Small intestine (tissue), 7 donors: Measurements from ENCODE around the gene DIAPH3. TPM values are rescaled to one million over a fixed set of nuclear protein-coding genes. Genes with fewer than 3 reads are reported as not detected.

ENCODE experiments used
- DNase-seq, 2 donors: peaks; one replicate each; pipeline versions ENCODE4 v3.0.0 to v3.0.0-alpha.2; 2013
- FAIRE-seq: peaks from 2 replicates; lab custom pipeline; 2012; peaks lifted over from hg19 to GRCh38; lab: Jason Lieb, UNC
- H3K27ac ChIP-seq, 3 donors: one replicate each; pipeline ENCODE4 v1.5.1; 2013; ENCODE audit warnings: low read length in 2 of 3, mild to moderate bottlenecking in 2 of 3, control low read depth in 1 of 3, inconsistent platforms in 1 of 3, low read depth in 1 of 3, moderate library complexity in 1 of 3
- H3K27me3 ChIP-seq, 3 donors: one replicate each; pipeline ENCODE4 v1.6.1; 2013; ENCODE audit warnings: low read length in 3 of 3, inconsistent platforms in 1 of 3; ENCODE audit not compliant: control insufficient read depth in 3 of 3, insufficient read depth in 3 of 3
- H3K36me3 ChIP-seq, 3 donors: one replicate each; pipeline ENCODE4 v1.6.1; 2013; ENCODE audit warnings: low read length in 3 of 3, inconsistent platforms in 1 of 3, low read depth in 1 of 3, mild to moderate bottlenecking in 1 of 3, moderate library complexity in 1 of 3; ENCODE audit not compliant: control insufficient read depth in 3 of 3, insufficient read depth in 2 of 3
- H3K4me1 ChIP-seq, 3 donors: one replicate each; pipeline ENCODE4 v1.6.1; 2013; ENCODE audit warnings: low read length in 2 of 3, inconsistent platforms in 1 of 3, low read depth in 1 of 3, mild to moderate bottlenecking in 1 of 3, moderate library complexity in 1 of 3; ENCODE audit not compliant: control insufficient read depth in 3 of 3, insufficient read depth in 2 of 3
- H3K4me3 ChIP-seq, 3 donors: one replicate each; pipeline ENCODE4 v1.5.1; 2013; ENCODE audit warnings: low read length in 3 of 3, control low read depth in 1 of 3, inconsistent platforms in 1 of 3, low read depth in 1 of 3, mild to moderate bottlenecking in 1 of 3, moderate library complexity in 1 of 3
- H3K9me3 ChIP-seq, 2 donors: one replicate each; pipeline ENCODE4 v1.6.1; 2013; ENCODE audit warnings: low read depth in 1 of 2, low read length in 1 of 2; ENCODE audit not compliant: control insufficient read depth in 2 of 2, insufficient read depth in 1 of 2
- WGBS, 3 donors: extraction: QIAGEN DNeasy Blood & Tissue Kit; methylation state at CpG; one replicate each; pipeline ENCODE4 v1.1.7; 2013; 5-methylcytosine and 5-hydroxymethylcytosine counted together
- polyA plus RNA-seq, 4 donors: library from polyadenylated mRNA; stranded (reverse) in 3 of 4; unstranded in 1 of 4; fragments of 200-250 nt in 3 of 4; fragments of 120-200 nt in 1 of 4; gene quantifications; one replicate each; pipeline versions ENCODE4 v1.2.1 to v1.2.3, GENCODE V29; 2013
- donor health status: healthy with polysubstance abuse.
- donor health status: control.
- donor health status: control.
- donor health status: Bipolar disorder and iron deficiency.
- donor health status: healthy.

The DIAPH3 gene
- polyA plus RNA-seq, 4 donors: 0.67 to 4.2 (median 3.1) TPM

DNA sequence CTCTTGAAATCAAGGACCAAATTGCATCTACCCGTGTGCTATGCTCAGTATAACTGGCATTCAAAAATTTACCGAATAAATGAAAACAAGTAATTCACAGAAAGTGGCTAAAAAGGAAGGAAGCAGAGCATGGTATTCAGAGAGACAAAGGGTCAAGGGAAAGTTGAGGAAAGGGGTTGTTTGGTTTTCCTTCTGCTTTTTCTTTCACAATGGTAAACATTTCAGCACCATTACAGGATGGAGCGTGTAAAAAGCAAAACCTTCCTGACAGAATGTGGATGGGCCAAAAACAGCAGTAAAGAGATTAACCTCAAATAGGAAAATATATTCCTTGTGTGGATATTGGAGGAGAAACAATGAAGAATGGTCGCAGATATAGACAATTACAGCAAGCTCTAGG is 14.8 kb downstream of the DIAPH3 start:
- WGBS, 3 donors: 80 to 89% (median 87%) methylated on average over 4 of the region's 4 CpGs
- Histone ChIP-seq H3K4me3 (no peak overlapping the region), H3K36me3 (no peaks in the 10 kb centered on the region), H3K4me1 (no peaks in the 10 kb centered on the region), H3K9me3 (no peaks in the 10 kb centered on the region), H3K27me3 (no peaks in the 10 kb centered on the region), H3K27ac (no peak overlapping the region)
- DNase-seq (no peak), FAIRE-seq (no peak)

DNA sequence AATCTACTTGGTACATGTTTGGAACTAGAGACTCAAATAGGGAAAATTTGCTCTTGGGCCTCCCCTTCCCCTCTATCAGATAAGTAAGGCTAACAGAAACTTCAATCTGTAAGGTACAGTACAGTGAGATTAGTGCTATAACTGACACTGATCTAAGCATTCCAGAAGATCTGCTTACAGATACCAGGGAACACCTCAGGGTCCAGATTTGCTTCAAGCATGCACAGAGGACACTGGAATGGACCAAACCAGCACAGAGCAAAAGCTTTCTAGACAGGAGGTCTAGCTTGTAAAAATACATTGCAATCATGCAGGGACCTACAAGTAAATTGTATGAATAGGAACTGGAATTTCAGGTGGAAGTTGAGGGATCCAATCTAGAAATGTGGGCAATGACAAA is 16.4 kb downstream of the DIAPH3 start:
- DNase-seq: no peak
- no peak overlapping the region for H3K4me3 ChIP-seq
- FAIRE-seq: no peak

DNA sequence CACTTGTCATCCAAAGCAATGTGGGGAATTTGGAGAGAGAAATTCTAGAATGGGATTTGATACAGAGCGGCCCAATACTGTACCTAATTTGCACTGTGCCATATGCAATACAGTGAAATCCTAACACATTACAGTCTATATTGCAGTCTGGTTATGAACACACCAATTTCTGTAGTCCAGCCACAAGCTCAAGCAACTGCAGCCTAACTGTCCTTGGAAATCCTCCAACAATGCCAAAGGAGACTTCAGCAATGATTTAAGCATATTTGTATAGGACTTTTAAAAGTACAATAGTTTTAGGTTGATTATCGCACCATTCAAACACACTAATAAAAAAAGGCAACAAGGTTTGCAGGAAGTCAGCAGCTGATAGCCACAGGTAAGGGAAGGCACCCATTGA is 17.3 kb downstream of the DIAPH3 start:
- Histone ChIP-seq H3K36me3 (no peaks in the 10 kb centered on the region), H3K27me3 (no peaks in the 10 kb centered on the region), H3K27ac (no peak overlapping the region), H3K9me3 (no peaks in the 10 kb centered on the region), H3K4me1 (no peaks in the 10 kb centered on the region), H3K4me3 (no peak overlapping the region)
- no peak for DNase-seq
- WGBS, 3 donors: 72 to 96% (median 96%) methylated on average over 2 of the region's 2 CpGs
- no peak for FAIRE-seq

More for the DNA sequence above, 16.4 kb downstream of the DIAPH3 start:
- Histone ChIP-seq H3K27ac (no peak overlapping the region), H3K9me3 (no peaks in the 10 kb centered on the region), H3K27me3 (no peaks in the 10 kb centered on the region), H3K4me1 (no peaks in the 10 kb centered on the region), H3K36me3 (no peaks in the 10 kb centered on the region)

DNA sequence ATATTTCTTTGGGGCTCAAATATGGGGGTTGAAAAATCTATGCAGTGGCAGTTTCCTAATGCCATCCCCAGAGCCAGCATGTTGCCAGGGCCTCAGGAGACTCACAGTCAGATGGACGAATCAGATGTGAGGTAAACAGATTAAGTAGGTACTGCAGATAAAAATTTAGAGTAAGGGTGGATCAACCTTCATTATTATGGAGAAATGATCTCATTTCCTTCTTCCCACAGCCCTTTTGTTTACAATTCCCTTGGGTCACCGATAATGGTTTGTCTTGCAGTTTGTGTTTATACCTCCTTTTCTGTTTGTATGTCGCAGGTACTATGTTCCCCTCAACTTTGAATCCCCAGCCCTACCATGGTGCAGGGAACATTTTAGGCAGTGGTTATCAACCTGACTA is 20.0 kb downstream of the DIAPH3 start:
- no peaks in the 10 kb centered on the region for H3K9me3 ChIP-seq
- no peaks in the 10 kb centered on the region for H3K36me3 ChIP-seq
- DNase-seq (no peak), FAIRE-seq (no peak)
- H3K27me3 ChIP-seq: no peaks in the 10 kb centered on the region
- 72 to 74% (median 73%) methylated on average over 3 of the region's 3 CpGs for WGBS, 3 donors
- H3K4me1 ChIP-seq: no peaks in the 10 kb centered on the region
- H3K27ac ChIP-seq: no peak overlapping the region
- H3K4me3 ChIP-seq: no peak overlapping the region

DNA sequence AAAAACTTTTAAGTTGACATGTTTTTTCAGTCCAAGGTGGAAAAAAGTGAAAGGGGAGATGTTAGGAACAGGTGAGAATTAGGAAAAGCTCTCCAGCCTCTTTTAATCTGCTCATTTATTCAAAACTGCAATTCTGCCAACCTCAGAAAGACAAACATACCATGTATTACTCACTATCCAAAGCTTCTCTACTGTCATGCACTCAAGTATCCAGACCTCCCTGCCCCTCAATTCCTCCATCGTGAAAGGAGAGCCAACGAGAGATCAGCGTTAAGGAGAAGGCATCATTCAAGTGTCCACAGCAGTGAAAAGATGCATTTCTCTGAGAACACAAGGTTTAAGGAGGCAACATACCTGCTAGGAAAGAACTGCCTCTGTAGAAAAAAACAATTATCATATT is 24.5 kb downstream of the DIAPH3 start:
- no peaks in the 10 kb centered on the region for H3K4me1 ChIP-seq
- no peaks in the 10 kb centered on the region for H3K36me3 ChIP-seq
- H3K27ac ChIP-seq: no peak overlapping the region
- no peak overlapping the region for H3K4me3 ChIP-seq
- DNase-seq: no peak
- WGBS, 3 donors: 96 to 99% (median 98%) methylated on average over 3 of the region's 3 CpGs
- H3K9me3 ChIP-seq: no peaks in the 10 kb centered on the region
- no peaks in the 10 kb centered on the region for H3K27me3 ChIP-seq
- no peak for FAIRE-seq

DNA sequence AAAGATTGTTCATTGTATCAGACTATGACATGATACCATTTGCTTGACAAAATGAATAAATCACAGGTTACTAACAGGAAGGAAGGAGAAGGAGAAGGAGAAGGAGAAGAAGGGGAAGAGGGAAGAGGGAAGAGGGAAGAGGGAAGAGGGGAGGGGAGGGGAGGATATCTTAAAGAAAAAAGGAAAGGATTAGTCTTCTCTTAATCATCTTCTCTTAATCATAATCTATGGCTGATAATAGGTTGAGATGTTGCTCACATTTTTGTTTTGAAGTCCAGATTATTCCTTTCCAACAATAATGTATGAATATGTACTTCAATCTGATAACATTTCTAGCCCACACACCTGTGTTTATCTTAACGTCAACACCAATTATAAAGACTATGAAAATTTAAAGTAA is 25.1 kb downstream of the DIAPH3 start:
- Histone ChIP-seq H3K4me3 (no peak overlapping the region), H3K27ac (no peak overlapping the region), H3K27me3 (no peaks in the 10 kb centered on the region), H3K4me1 (no peaks in the 10 kb centered on the region), H3K36me3 (no peaks in the 10 kb centered on the region), H3K9me3 (no peaks in the 10 kb centered on the region)
- no peak for FAIRE-seq
- no peak for DNase-seq
- 33 to 67% (median 47%) methylated on average over 1 of the region's 1 CpG for WGBS, 3 donors

DNA sequence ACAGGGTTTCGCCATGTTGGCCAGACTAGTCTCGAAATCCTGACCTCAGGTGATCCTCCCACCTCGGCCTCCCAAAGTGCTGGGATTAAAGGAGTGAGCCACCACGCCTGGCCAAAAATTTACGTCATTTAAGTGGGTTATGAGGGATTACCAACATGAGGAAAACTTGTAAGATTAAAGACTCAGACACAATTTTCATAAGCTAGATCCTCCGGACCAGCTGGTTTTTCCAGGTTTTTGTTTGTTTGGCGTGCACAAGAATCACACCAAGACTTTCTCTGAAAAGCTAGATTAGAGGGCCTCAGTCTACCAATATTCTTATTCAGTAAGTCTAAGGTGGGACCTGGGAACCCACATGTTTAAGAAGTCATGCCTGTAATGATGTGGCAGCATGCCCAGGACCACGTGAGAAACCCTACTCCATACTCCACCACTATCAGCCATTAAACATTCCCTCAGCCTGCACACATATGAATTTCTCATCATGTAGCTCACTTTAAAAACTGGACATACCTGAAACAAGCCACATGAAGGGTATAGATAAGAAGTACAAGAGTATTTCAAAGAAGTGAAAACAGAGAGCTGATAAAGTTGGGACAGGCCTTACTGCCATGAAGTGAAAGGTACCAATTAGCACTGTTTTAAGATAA is 25.7 kb downstream of the DIAPH3 start:
- H3K27ac ChIP-seq: no peak overlapping the region
- no peaks in the 10 kb centered on the region for H3K4me1 ChIP-seq
- no peaks in the 10 kb centered on the region for H3K36me3 ChIP-seq
- 92 to 96% (median 96%) methylated on average over 8 of the region's 8 CpGs for WGBS, 3 donors
- DNase-seq: peak in 1 of 2 donors; percentile 22
- no peak for FAIRE-seq
- no peaks in the 10 kb centered on the region for H3K27me3 ChIP-seq
- no peaks in the 10 kb centered on the region for H3K9me3 ChIP-seq
- H3K4me3 ChIP-seq: no peak overlapping the region

DNA sequence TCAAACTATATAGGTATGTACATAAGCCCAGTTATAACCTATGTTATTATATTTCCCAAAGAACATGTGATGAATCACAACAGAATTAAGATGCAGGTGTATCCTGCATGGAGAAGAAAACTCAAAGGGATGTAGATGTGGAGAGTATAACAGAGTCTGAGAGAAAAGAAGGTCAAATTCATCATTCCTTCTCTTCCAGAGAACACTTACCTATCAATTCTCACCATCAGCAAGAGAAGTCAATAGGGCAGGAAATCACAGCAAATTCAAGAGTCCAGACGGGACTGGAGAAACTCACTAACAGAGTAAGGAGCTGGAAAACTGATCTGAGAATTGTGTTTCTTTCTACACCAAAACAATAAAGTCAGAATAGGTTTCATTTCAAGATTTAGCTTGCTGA is 28.4 kb downstream of the DIAPH3 start:
- WGBS, 3 donors: 50 to 85% (median 68%) methylated on average over 1 of the region's 1 CpG
- no peaks in the 10 kb centered on the region for H3K27me3 ChIP-seq
- H3K4me1 ChIP-seq: no peaks in the 10 kb centered on the region
- no peaks in the 10 kb centered on the region for H3K9me3 ChIP-seq
- DNase-seq (no peak), FAIRE-seq (no peak)
- no peak overlapping the region for H3K4me3 ChIP-seq
- no peak overlapping the region for H3K27ac ChIP-seq
- H3K36me3 ChIP-seq: no peaks in the 10 kb centered on the region

DNA sequence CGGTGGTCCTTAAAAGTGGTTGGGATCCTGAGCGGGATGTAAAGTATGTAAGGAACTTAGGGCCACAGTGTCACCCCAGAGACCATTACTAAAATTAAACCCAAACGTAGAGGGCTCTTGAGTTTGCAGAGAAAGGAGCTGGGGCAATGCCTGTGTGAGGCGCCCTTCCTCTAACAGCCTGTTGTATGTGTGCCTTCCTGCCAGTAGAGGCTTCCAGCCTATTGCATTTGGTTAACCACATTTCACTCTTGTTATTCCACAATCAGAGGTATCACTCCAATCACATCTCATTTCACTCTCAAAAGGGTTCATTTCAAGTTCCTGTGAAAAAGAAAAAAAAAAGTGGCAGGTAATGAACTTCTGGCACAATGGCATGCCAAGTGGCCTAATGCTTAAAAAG is 29.4 kb downstream of the DIAPH3 start:
- H3K36me3 ChIP-seq: no peaks in the 10 kb centered on the region
- no peak overlapping the region for H3K27ac ChIP-seq
- no peaks in the 10 kb centered on the region for H3K27me3 ChIP-seq
- H3K4me1 ChIP-seq: no peaks in the 10 kb centered on the region
- H3K4me3 ChIP-seq: no peak overlapping the region
- WGBS, 3 donors: 87 to 96% (median 92%) methylated on average over 4 of the region's 4 CpGs
- H3K9me3 ChIP-seq: no peaks in the 10 kb centered on the region
- DNase-seq: no peak
- no peak for FAIRE-seq
